ENCODE measurements around the gene SLC10A1. TPM values are rescaled to one million over a fixed set of nuclear protein-coding genes. Genes with fewer than 3 reads are reported as not detected.

SLC10A1 gene
- total and polyA plus RNA-seq, 2 experiments from 2014 or later: 0.10 TPM; not detected in 1

DNA sequence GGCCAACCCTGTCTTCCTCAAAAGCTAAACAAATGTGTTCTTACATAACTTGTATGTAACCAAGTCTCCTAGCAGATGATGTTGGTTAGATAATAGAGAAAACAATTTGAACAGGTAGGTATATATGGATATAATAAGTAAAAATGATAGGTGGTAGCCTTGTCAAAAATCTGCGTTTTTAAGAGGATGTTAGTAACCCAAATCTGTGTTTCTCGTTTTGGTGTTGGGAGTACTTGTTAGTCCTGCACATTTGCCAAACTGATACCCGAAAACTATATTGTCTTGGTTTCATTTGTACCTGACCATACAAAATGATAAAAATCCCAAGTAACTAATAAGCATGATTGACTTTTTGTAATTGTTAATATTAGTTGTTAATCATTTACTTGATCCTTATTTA, 22.0 kb downstream of the SLC10A1 start:
- H3K27me3 Mint-ChIP-seq (ENCODE audit: insufficient read depth, low read depth, poor library complexity): peaks cover 3% of the 10 kb centered on the region
- ATAC-seq (no peak), DNase-seq (ENCODE audit: low spot score) (no peak)
- Histone ChIP-seq H3K4me3 (no peak overlapping the region), H3K36me3 (ENCODE audit: insufficient read depth) (peaks cover 60% of the 10 kb centered on the region), H3K9me2 (ENCODE audit: insufficient read depth) (no peaks in the 10 kb centered on the region), H3K27me3 (ENCODE audit: insufficient read depth) (no peaks in the 10 kb centered on the region), H3F3A (replicated peaks; ENCODE audit: low read depth) (no peaks in the 10 kb centered on the region; the same call in none of the 2 replicates), H3K4me1 (ENCODE audit: insufficient read depth) (no peaks in the 10 kb centered on the region), H4K20me1 (replicated peaks; ENCODE audit: insufficient read depth) (peaks cover 33% of the 10 kb centered on the region), H2AFZ (no peak overlapping the region), H3K4me2 (no peak overlapping the region), H3K27ac (ENCODE audit: low read depth) (no peak overlapping the region), H3K79me2 (replicated peaks; ENCODE audit: insufficient read depth) (peaks cover 28% of the 10 kb centered on the region)
- TF ChIP-seq EZH2phosphoT487 (IDR thresholded peaks at IDR 0.05; ENCODE audit: unreplicated experiment): no peak
- no peak for TF ChIP-seq ZNF114 (CRISPR knock-in tag; IDR thresholded peaks at IDR 0.05)
- TF ChIP-seq STAT1 (IDR thresholded peaks at IDR 0.05; ENCODE audit: unreplicated experiment): no peak
- no peak for TF ChIP-seq EZH2 (IDR thresholded peaks at IDR 0.05; ENCODE audit: low read depth, unreplicated experiment)
- TF ChIP-seq, protein P1, sequence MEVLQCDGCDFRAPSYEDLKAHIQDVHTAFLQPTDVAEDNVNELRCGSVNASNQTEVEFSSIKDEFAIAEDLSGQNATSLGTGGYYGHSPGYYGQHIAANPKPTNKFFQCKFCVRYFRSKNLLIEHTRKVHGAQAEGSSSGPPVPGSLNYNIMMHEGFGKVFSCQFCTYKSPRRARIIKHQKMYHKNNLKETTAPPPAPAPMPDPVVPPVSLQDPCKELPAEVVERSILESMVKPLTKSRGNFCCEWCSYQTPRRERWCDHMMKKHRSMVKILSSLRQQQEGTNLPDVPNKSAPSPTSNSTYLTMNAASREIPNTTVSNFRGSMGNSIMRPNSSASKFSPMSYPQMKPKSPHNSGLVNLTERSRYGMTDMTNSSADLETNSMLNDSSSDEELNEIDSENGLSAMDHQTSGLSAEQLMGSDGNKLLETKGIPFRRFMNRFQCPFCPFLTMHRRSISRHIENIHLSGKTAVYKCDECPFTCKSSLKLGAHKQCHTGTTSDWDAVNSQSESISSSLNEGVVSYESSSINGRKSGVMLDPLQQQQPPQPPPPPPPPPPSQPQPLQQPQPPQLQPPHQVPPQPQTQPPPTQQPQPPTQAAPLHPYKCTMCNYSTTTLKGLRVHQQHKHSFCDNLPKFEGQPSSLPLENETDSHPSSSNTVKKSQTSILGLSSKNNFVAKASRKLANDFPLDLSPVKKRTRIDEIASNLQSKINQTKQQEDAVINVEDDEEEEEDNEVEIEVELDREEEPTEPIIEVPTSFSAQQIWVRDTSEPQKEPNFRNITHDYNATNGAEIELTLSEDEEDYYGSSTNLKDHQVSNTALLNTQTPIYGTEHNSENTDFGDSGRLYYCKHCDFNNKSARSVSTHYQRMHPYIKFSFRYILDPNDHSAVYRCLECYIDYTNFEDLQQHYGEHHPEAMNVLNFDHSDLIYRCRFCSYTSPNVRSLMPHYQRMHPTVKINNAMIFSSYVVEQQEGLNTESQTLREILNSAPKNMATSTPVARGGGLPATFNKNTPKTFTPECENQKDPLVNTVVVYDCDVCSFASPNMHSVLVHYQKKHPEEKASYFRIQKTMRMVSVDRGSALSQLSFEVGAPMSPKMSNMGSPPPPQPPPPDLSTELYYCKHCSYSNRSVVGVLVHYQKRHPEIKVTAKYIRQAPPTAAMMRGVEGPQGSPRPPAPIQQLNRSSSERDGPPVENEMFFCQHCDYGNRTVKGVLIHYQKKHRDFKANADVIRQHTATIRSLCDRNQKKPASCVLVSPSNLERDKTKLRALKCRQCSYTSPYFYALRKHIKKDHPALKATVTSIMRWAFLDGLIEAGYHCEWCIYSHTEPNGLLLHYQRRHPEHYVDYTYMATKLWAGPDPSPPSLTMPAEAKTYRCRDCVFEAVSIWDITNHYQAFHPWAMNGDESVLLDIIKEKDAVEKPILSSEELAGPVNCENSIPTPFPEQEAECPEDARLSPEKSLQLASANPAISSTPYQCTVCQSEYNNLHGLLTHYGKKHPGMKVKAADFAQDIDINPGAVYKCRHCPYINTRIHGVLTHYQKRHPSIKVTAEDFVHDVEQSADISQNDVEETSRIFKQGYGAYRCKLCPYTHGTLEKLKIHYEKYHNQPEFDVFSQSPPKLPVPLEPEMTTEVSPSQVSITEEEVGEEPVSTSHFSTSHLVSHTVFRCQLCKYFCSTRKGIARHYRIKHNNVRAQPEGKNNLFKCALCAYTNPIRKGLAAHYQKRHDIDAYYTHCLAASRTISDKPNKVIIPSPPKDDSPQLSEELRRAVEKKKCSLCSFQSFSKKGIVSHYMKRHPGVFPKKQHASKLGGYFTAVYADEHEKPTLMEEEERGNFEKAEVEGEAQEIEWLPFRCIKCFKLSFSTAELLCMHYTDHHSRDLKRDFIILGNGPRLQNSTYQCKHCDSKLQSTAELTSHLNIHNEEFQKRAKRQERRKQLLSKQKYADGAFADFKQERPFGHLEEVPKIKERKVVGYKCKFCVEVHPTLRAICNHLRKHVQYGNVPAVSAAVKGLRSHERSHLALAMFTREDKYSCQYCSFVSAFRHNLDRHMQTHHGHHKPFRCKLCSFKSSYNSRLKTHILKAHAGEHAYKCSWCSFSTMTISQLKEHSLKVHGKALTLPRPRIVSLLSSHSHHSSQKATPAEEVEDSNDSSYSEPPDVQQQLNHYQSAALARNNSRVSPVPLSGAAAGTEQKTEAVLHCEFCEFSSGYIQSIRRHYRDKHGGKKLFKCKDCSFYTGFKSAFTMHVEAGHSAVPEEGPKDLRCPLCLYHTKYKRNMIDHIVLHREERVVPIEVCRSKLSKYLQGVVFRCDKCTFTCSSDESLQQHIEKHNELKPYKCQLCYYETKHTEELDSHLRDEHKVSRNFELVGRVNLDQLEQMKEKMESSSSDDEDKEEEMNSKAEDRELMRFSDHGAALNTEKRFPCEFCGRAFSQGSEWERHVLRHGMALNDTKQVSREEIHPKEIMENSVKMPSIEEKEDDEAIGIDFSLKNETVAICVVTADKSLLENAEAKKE (CRISPR knock-in tag; IDR thresholded peaks at IDR 0.05): no peak
- TF ChIP-seq POLR2AphosphoS5 (IDR thresholded peaks at IDR 0.05; ENCODE audit: low read depth): no peak
- no peak for TF ChIP-seq JUNB (IDR thresholded peaks at IDR 0.05; ENCODE audit: unreplicated experiment)
- no peak for TF ChIP-seq NANOG (IDR thresholded peaks at IDR 0.05; ENCODE audit: borderline replicate concordance)
- no peak for TF ChIP-seq ZNF331 (CRISPR knock-in tag; IDR thresholded peaks at IDR 0.05; ENCODE audit: low read depth)
- no peak for TF ChIP-seq CREB1 (CRISPR knock-in tag; IDR thresholded peaks at IDR 0.05; ENCODE audit: low read depth)
- TF ChIP-seq, protein P2, sequence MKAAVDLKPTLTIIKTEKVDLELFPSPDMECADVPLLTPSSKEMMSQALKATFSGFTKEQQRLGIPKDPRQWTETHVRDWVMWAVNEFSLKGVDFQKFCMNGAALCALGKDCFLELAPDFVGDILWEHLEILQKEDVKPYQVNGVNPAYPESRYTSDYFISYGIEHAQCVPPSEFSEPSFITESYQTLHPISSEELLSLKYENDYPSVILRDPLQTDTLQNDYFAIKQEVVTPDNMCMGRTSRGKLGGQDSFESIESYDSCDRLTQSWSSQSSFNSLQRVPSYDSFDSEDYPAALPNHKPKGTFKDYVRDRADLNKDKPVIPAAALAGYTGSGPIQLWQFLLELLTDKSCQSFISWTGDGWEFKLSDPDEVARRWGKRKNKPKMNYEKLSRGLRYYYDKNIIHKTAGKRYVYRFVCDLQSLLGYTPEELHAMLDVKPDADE (IDR thresholded peaks at IDR 0.05): no peak
- TF ChIP-seq, protein P3, sequence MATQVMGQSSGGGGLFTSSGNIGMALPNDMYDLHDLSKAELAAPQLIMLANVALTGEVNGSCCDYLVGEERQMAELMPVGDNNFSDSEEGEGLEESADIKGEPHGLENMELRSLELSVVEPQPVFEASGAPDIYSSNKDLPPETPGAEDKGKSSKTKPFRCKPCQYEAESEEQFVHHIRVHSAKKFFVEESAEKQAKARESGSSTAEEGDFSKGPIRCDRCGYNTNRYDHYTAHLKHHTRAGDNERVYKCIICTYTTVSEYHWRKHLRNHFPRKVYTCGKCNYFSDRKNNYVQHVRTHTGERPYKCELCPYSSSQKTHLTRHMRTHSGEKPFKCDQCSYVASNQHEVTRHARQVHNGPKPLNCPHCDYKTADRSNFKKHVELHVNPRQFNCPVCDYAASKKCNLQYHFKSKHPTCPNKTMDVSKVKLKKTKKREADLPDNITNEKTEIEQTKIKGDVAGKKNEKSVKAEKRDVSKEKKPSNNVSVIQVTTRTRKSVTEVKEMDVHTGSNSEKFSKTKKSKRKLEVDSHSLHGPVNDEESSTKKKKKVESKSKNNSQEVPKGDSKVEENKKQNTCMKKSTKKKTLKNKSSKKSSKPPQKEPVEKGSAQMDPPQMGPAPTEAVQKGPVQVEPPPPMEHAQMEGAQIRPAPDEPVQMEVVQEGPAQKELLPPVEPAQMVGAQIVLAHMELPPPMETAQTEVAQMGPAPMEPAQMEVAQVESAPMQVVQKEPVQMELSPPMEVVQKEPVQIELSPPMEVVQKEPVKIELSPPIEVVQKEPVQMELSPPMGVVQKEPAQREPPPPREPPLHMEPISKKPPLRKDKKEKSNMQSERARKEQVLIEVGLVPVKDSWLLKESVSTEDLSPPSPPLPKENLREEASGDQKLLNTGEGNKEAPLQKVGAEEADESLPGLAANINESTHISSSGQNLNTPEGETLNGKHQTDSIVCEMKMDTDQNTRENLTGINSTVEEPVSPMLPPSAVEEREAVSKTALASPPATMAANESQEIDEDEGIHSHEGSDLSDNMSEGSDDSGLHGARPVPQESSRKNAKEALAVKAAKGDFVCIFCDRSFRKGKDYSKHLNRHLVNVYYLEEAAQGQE (IDR thresholded peaks at IDR 0.05; ENCODE audit: unreplicated experiment): no peak
- no peaks in the 10 kb centered on the region for H3K9me3 Mint-ChIP-seq
- no peaks in the 10 kb centered on the region for H3K4me1 Mint-ChIP-seq
- H3K4me3 Mint-ChIP-seq: no peak overlapping the region
- no peak overlapping the region for H3K27ac Mint-ChIP-seq
- H3K36me3 Mint-ChIP-seq (ENCODE audit: low read depth): peaks cover 90% of the 10 kb centered on the region

All from GM23338 (cell line).